ENCODE results near the gene AHCYL1.

AHCYL1 gene

GRCh38 chr1:109975718-109976117, 8.8 kb upstream of the AHCYL1 start:
- H3K4me3 ChIP-seq (ENCODE audit: low read depth, low read length): no peak overlapping the region
- TF ChIP-seq CTCF (IDR thresholded peaks at IDR 0.05; ENCODE audit: borderline replicate concordance, insufficient read depth, low read depth, low read length): no peak

DNA sequence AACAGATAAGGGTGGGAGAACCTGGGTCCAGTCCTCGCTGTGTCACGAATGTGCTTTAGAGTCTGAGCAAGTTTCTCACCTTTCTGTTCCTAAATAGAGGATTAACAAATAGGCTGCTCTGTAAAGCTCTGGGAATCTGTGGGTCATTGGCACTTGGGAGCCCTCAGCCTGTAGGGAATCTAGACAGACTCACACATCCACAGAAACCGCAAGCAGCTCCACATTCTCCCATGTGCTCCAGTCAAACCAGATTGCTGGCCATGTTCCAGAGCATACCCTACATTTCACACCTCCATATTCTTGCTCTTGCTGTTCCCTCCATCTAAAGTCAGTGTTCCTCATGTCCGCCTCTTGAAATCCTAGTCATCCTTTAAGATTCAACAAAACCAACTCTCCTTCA, 7.8 kb upstream of the AHCYL1 start:
- TF ChIP-seq CTCF (IDR thresholded peaks at IDR 0.05; ENCODE audit: borderline replicate concordance, insufficient read depth, low read depth, low read length): no peak
- H3K4me3 ChIP-seq (ENCODE audit: low read depth, low read length): no peak overlapping the region

- H3K4me3 ChIP-seq (ENCODE audit: low read depth, low read length): no peak overlapping the region
- no peak for TF ChIP-seq CTCF (IDR thresholded peaks at IDR 0.05; ENCODE audit: borderline replicate concordance, insufficient read depth, low read depth, low read length)
Observed at GRCh38 chr1:109977225-109977624, 7.3 kb upstream of the AHCYL1 start.

DNA sequence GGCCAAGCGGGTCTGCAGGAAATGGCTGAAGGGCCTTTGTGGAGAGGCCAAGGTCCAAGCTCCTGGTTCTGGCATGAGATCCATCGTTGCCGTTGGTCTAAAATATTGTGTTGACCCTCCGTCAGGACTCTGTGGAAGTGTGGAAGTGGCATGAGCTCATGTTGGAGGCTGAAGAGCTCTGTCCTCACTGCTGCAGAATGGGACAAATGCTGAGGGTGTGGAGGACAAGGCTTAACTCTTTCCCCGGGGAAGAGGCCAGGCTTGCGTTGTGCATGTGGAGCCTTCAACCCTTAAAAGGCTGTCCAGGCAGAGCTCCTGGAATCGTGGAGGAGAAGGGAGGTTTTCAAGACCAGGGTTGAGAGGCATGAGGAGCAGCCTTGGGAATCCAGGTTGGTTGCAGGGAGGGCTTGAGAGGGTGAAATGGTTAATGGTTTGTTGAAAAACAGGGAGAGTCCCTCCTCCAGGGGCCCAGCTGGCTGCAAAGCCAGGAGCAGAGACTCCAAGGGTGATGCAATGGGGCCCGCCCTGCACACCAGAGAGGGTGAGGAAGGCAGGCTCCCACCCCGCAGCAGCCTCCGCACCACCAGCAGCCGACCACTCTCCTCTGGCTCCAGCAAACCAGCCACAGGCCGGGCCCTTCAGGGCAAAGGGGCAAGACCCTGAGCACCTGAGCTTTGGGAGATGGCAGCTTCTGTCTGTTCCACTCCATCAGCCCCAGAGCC, 6.7 kb upstream of the AHCYL1 start:
- TF ChIP-seq CTCF (IDR thresholded peaks at IDR 0.05; ENCODE audit: borderline replicate concordance, insufficient read depth, low read depth, low read length): no peak
- H3K4me3 ChIP-seq (ENCODE audit: low read depth, low read length): no peak overlapping the region

- no peak for TF ChIP-seq CTCF (IDR thresholded peaks at IDR 0.05; ENCODE audit: borderline replicate concordance, insufficient read depth, low read depth, low read length)
Observed at GRCh38 chr1:109978761-109979488, 5.6 kb upstream of the AHCYL1 start.

GRCh38 chr1:109979489-109980091, 5.0 kb upstream of the AHCYL1 start:
- H3K4me3 ChIP-seq (ENCODE audit: low read depth, low read length): no peak overlapping the region
- TF ChIP-seq CTCF (IDR thresholded peaks at IDR 0.05; ENCODE audit: borderline replicate concordance, insufficient read depth, low read depth, low read length): no peak

More at GRCh38 chr1:109978761-109979488, 5.6 kb upstream of the AHCYL1 start:
- no peak overlapping the region for H3K4me3 ChIP-seq (ENCODE audit: low read depth, low read length)

All from GM12875 (cell line).